Astrocyte of the hippocampus (primary cell): ENCODE data around the gene SELE.

Experiments used
- DNase-seq: peaks from one replicate; pipeline ENCODE4 v3.0.0; 2011; ENCODE audit warnings: low read depth, low spot score

Gene SELE

GRCh38 chr1:169733924-169734323 is at the start of gene SELE:
Gene SELE, minus strand, starts transcription at chr1:169734079. Its CDS starts 467 bp downstream, at chr1:169733612.
- DNase-seq, result no peak

GRCh38 chr1:169782596-169782995 is 48.7 kb upstream of the SELE start:
- DNase-seq, result no peak

GRCh38 chr1:169779970-169780369 is 46.1 kb upstream of the SELE start:
- DNase-seq, result peak; percentile 70

- no peak for DNase-seq
Measured at GRCh38 chr1:169779150-169779549, 45.3 kb upstream of the SELE start.

GRCh38 chr1:169776440-169776839 is 42.6 kb upstream of the SELE start:
- no peak for DNase-seq

GRCh38 chr1:169768161-169768560 is 34.3 kb upstream of the SELE start:
- DNase-seq, result no peak

- DNase-seq, result no peak
Measured at GRCh38 chr1:169765580-169766331, 31.9 kb upstream of the SELE start.

GRCh38 chr1:169764919-169765318 is 31.0 kb upstream of the SELE start:
- no peak for DNase-seq

GRCh38 chr1:169762699-169763098 is 28.8 kb upstream of the SELE start:
- no peak for DNase-seq

GRCh38 chr1:169759038-169759437 is 25.2 kb upstream of the SELE start:
- DNase-seq, result no peak

GRCh38 chr1:169753549-169753948 is 19.7 kb upstream of the SELE start:
- DNase-seq, result no peak

- DNase-seq, result no peak
Measured at GRCh38 chr1:169750041-169750440, 16.2 kb upstream of the SELE start.

- DNase-seq, result peak; percentile 33
Measured at GRCh38 chr1:169746550-169746949, 12.7 kb upstream of the SELE start.

- DNase-seq, result peak; percentile 87
Measured at GRCh38 chr1:169745015-169745861, 11.4 kb upstream of the SELE start.

- peak; percentile 90 for DNase-seq
Measured at GRCh38 chr1:169741666-169742394, 8.0 kb upstream of the SELE start.

- DNase-seq, result peak; percentile 55
Measured at GRCh38 chr1:169739980-169740379, 6.1 kb upstream of the SELE start.

- no peak for DNase-seq
Measured at GRCh38 chr1:169731446-169731845, 2.4 kb downstream of the SELE start.

GRCh38 chr1:169729991-169730390 is 3.9 kb downstream of the SELE start:
- DNase-seq, result no peak

GRCh38 chr1:169727307-169727706 is 6.6 kb downstream of the SELE start:
- DNase-seq, result no peak

- DNase-seq, result no peak
Measured at GRCh38 chr1:169726851-169727250, 7.0 kb downstream of the SELE start.

GRCh38 chr1:169725930-169726329 is 7.9 kb downstream of the SELE start:
- DNase-seq, result no peak

- peak; percentile 15 for DNase-seq
Measured at GRCh38 chr1:169724168-169724567, 9.7 kb downstream of the SELE start.
